ENCODE measurements around the gene RIPK1. TPM values are rescaled to one million over a fixed set of nuclear protein-coding genes. Genes with fewer than 3 reads are reported as not detected.

Gene RIPK1
- total RNA-seq, 1 experiment from 2014 or later = 14.5 TPM

DNA sequence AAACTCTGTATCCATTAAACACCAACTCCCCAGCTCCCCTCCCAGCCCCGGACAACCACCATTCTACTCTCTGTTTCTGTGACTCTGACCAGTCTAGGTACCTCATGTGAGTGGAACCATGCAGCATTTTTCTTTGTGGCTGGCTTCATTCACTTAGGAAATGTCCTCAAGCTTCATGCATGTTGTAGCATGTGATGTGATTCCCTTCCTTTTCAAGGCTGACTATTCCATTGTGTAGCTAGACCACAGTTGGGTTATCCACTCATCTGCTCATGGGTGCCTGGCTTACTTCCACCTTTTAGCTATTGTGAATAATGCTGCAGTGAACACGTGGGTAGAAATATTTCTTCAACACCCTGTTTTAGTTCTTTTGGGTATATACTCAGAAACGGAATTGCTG lies 41.5 kb downstream of the RIPK1 start:
- intact Hi-C loops (cut with micrococcal nuclease) = no loop called here
- no peak for ATAC-seq
- DNase-seq = no peak
- Histone ChIP-seq H3K4me3 (ENCODE audit: low read length) (no peak overlapping the region), H4K20me1 (ENCODE audit: low read length) (no peaks in the 10 kb centered on the region), H3K4me1 (ENCODE audit: insufficient read depth, low read length) (no peaks in the 10 kb centered on the region), H3K9me2 (replicated peaks; ENCODE audit: low read length) (no peaks in the 10 kb centered on the region), H2AFZ (ENCODE audit: low read length) (no peak overlapping the region), H3K9ac (ENCODE audit: low read length) (no peak overlapping the region), H3K27me3 (ENCODE audit: low read length) (no peaks in the 10 kb centered on the region), H3K9me3 (ENCODE audit: low read length) (no peaks in the 10 kb centered on the region), H3K27ac (ENCODE audit: low read length) (no peak overlapping the region), H3K36me3 (ENCODE audit: low read depth, low read length) (peaks cover 44% of the 10 kb centered on the region), H3K79me2 (ENCODE audit: low read length) (no peaks in the 10 kb centered on the region), H3F3A (ENCODE audit: low read length, unreplicated experiment) (no peaks in the 10 kb centered on the region), H3K4me2 (ENCODE audit: low read length) (no peak overlapping the region)
- no TSS peak for BruUV-seq (replicated peaks)
- ChIA-PET POLR2A (ENCODE audit: unreplicated experiment) (no interaction called here), CTCF (no interaction called here)
- TF ChIP-seq EZH2phosphoT487 (IDR thresholded peaks at IDR 0.05; ENCODE audit: borderline replicate concordance, low read length) (no peak), EZH2 (IDR thresholded peaks at IDR 0.05; ENCODE audit: low read length, unreplicated experiment) (no peak)
- TF ChIP-seq, protein P1, sequence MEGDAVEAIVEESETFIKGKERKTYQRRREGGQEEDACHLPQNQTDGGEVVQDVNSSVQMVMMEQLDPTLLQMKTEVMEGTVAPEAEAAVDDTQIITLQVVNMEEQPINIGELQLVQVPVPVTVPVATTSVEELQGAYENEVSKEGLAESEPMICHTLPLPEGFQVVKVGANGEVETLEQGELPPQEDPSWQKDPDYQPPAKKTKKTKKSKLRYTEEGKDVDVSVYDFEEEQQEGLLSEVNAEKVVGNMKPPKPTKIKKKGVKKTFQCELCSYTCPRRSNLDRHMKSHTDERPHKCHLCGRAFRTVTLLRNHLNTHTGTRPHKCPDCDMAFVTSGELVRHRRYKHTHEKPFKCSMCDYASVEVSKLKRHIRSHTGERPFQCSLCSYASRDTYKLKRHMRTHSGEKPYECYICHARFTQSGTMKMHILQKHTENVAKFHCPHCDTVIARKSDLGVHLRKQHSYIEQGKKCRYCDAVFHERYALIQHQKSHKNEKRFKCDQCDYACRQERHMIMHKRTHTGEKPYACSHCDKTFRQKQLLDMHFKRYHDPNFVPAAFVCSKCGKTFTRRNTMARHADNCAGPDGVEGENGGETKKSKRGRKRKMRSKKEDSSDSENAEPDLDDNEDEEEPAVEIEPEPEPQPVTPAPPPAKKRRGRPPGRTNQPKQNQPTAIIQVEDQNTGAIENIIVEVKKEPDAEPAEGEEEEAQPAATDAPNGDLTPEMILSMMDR (conservative IDR thresholded peaks at IDR 0.05; ENCODE audit: low read depth, low read length) = no peak

DNA sequence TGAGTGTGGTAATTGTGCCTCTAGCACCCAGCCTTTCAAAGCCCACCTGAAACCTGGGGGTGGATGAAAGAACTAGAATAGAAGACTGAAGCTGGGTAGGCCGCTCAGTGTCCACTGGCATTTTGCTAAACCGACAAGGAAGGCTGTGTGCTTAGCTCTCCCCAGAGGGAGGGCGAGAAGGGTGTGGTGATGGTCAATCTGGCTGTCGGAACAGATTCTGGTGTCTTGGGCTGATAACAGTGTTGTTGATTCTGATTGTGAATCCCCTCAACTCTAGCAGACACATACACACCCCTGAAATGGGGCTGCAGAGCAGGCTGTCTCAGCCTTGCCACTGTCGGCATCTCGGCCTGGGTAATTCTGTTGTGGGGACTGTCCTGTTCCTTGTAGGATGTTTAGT lies 46.1 kb downstream of the RIPK1 start:
- no peaks in the 10 kb centered on the region for H3K9me3 ChIP-seq (ENCODE audit: low read length)
- intact Hi-C loops (cut with micrococcal nuclease) = no loop called here
- H3K79me2 ChIP-seq (ENCODE audit: low read length) = peaks cover 7% of the 10 kb centered on the region
- no peaks in the 10 kb centered on the region for H3F3A ChIP-seq (ENCODE audit: low read length, unreplicated experiment)
- H2AFZ ChIP-seq (ENCODE audit: low read length) = no peak overlapping the region
- ATAC-seq = no peak
- DNase-seq = no peak
- no peak overlapping the region for H3K4me3 ChIP-seq (ENCODE audit: low read length)
- H3K36me3 ChIP-seq (ENCODE audit: low read depth, low read length) = peaks cover 24% of the 10 kb centered on the region
- peaks cover 14% of the 10 kb centered on the region for H3K4me1 ChIP-seq (ENCODE audit: insufficient read depth, low read length)
- H4K20me1 ChIP-seq (ENCODE audit: low read length) = no peaks in the 10 kb centered on the region
- no TSS peak for BruUV-seq (replicated peaks)
- H3K9me2 ChIP-seq (replicated peaks; ENCODE audit: low read length) = no peaks in the 10 kb centered on the region
- no peaks in the 10 kb centered on the region for H3K27me3 ChIP-seq (ENCODE audit: low read length)
- no peak overlapping the region for H3K27ac ChIP-seq (ENCODE audit: low read length)
- TF ChIP-seq, protein P1 (conservative IDR thresholded peaks at IDR 0.05; ENCODE audit: low read depth, low read length) = no peak
- no peak for TF ChIP-seq EZH2 (IDR thresholded peaks at IDR 0.05; ENCODE audit: low read length, unreplicated experiment)
- no peak for TF ChIP-seq EZH2phosphoT487 (IDR thresholded peaks at IDR 0.05; ENCODE audit: borderline replicate concordance, low read length)
- ChIA-PET POLR2A (ENCODE audit: unreplicated experiment) (no interaction called here), CTCF (no interaction called here)
- no peak overlapping the region for H3K9ac ChIP-seq (ENCODE audit: low read length)
- no peak overlapping the region for H3K4me2 ChIP-seq (ENCODE audit: low read length)

DNA sequence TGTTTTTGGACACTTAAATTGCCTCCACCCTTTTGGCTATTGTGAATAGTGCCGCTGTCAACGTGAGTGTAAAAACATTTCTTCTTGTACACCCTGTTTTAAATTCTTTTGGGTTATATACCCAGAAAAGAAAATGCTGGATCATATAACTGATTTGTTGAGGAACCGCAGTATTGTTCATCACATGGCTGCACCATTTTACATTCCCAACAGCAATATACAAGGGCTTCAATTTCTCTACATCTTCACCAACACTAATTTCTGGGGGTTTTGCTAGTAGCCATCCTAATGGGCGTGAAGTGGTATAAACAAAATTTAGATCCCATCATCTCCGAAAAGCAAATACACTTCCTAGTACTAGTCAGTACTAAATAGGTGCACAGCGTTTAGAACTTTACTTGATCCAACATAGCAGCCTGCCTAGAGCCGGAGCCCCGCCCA lies 49.6 kb downstream of the RIPK1 start:
- intact Hi-C loops (cut with micrococcal nuclease) = loop anchor here (2.0 to 5.0 kb wide), 2 partner anchors 49 to 121 kb away; partner anchors contain the start of genes NQO2 and RIPK1

More for the DNA sequence above, 49.6 kb downstream of the RIPK1 start:
- no peaks in the 10 kb centered on the region for H3K9me3 ChIP-seq (ENCODE audit: low read length)
- BruUV-seq (replicated peaks) = TSS peak; percentile 89
- peak overlapping the region; percentile 85 for H3K4me2 ChIP-seq (ENCODE audit: low read length)
- peaks cover 6% of the 10 kb centered on the region; the same call in 1 of the 2 replicates for H3K36me3 ChIP-seq (ENCODE audit: low read depth, low read length)
- no peaks in the 10 kb centered on the region for H3F3A ChIP-seq (ENCODE audit: low read length, unreplicated experiment)
- ChIA-PET POLR2A (ENCODE audit: unreplicated experiment) (no interaction called here), CTCF (no interaction called here)
- peak overlapping the region; percentile 88 for H3K4me3 ChIP-seq (ENCODE audit: low read length)
- no peaks in the 10 kb centered on the region for H3K27me3 ChIP-seq (ENCODE audit: low read length)
- H3K79me2 ChIP-seq (ENCODE audit: low read length) = peaks cover 11% of the 10 kb centered on the region
- H3K4me1 ChIP-seq (ENCODE audit: insufficient read depth, low read length) = peaks cover 29% of the 10 kb centered on the region
- no peak for DNase-seq
- H4K20me1 ChIP-seq (ENCODE audit: low read length) = no peaks in the 10 kb centered on the region
- TF ChIP-seq, protein P1 (conservative IDR thresholded peaks at IDR 0.05; ENCODE audit: low read depth, low read length) = no peak
- TF ChIP-seq EZH2 (IDR thresholded peaks at IDR 0.05; ENCODE audit: low read length, unreplicated experiment) (no peak), EZH2phosphoT487 (IDR thresholded peaks at IDR 0.05; ENCODE audit: borderline replicate concordance, low read length) (no peak)
- peak overlapping the region; percentile 91 for H3K9ac ChIP-seq (ENCODE audit: low read length)
- peak overlapping the region; percentile 65 for H2AFZ ChIP-seq (ENCODE audit: low read length)
- H3K27ac ChIP-seq (ENCODE audit: low read length) = peak overlapping the region; percentile 91
- ATAC-seq = peak; percentile 2
- no peaks in the 10 kb centered on the region for H3K9me2 ChIP-seq (replicated peaks; ENCODE audit: low read length)

Measured in PC-3 (cell line).